DND-41 (cell line): ENCODE data around the gene ALDH1L2.

Experiments used
- ATAC-seq: fragments of 200-7000 bp; cut with Tn5 transposase; 3 replicates; pipeline ENCODE4 v1.9.1; 2021; ENCODE audit warnings: low read depth; ENCODE audit not compliant: insufficient read depth
- DNase-seq: peaks from one replicate; pipeline ENCODE4 v3.0.0-alpha.2; 2020
- H2AFZ ChIP-seq: 2 replicates; pipeline ENCODE4 v1.6.0; 2012; ENCODE audit warnings: low read depth, low read length
- H3K27ac ChIP-seq: 2 replicates; pipeline ENCODE4 v1.5.1; 2012; ENCODE audit warnings: low read length, inconsistent platforms
- H3K27me3 ChIP-seq: fragments of 200-600 bp; sonication (generic); 2 replicates; pipeline ENCODE4 v1.6.0; 2012; ENCODE audit warnings: low read length, mild to moderate bottlenecking, inconsistent platforms; ENCODE audit not compliant: insufficient read depth, poor library complexity
- H3K36me3 ChIP-seq: 2 replicates; pipeline ENCODE4 v1.5.1; 2012; ENCODE audit warnings: low read length, inconsistent platforms; ENCODE audit not compliant: insufficient read depth
- H3K4me1 ChIP-seq: 2 replicates; pipeline ENCODE4 v1.5.1; 2012; ENCODE audit warnings: mild to moderate bottlenecking, low read length; ENCODE audit not compliant: insufficient read depth
- H3K4me2 ChIP-seq: 2 replicates; pipeline ENCODE4 v1.6.0; 2012; ENCODE audit warnings: mild to moderate bottlenecking, moderate library complexity, low read length, inconsistent platforms; ENCODE audit not compliant: insufficient read depth
- H3K4me3 ChIP-seq, 2 experiments: fragments of 200-600 bp in 1 of 2; shearing (Covaris generic) in 1 of 2; 2 replicates each; pipeline ENCODE4 v1.5.1; 2012 to 2016; ENCODE audit warnings: inconsistent platforms in 2 of 2, low read length in 2 of 2, mild to moderate bottlenecking in 2 of 2, low read depth in 1 of 2, moderate library complexity in 1 of 2
- H3K79me2 ChIP-seq: 2 replicates; pipeline ENCODE4 v1.6.0; 2012; ENCODE audit warnings: low read length, inconsistent platforms; ENCODE audit not compliant: insufficient read depth
- H3K9ac ChIP-seq: 2 replicates; pipeline ENCODE4 v1.6.0; 2012; ENCODE audit warnings: low read depth, mild to moderate bottlenecking, inconsistent platforms, low read length, moderate library complexity
- H3K9me3 ChIP-seq: 2 replicates; pipeline ENCODE4 v1.5.1; 2012; ENCODE audit warnings: low read length, moderate library complexity, mild to moderate bottlenecking, inconsistent platforms; ENCODE audit not compliant: insufficient read depth, severe bottlenecking
- H4K20me1 ChIP-seq: 2 replicates; pipeline ENCODE4 v1.6.0; 2012; ENCODE audit warnings: low read length; ENCODE audit not compliant: insufficient read depth
- EZH2 ChIP-seq: IDR thresholded peaks from 3 replicates; pipeline ENCODE4 v1.6.1; 2012; ENCODE audit warnings: borderline replicate concordance, low read depth, mild to moderate bottlenecking, moderate library complexity, low read length, inconsistent platforms; ENCODE audit not compliant: severe bottlenecking
- TF ChIP-seq, protein P1 (sequence below): IDR thresholded peaks from 2 replicates; pipeline ENCODE4 v1.5.1; 2012; ENCODE audit warnings: borderline replicate concordance, low read length, moderate library complexity, mild to moderate bottlenecking; ENCODE audit not compliant: poor library complexity, severe bottlenecking; ENCODE audit errors: extremely low read depth

ALDH1L2 gene

DNA sequence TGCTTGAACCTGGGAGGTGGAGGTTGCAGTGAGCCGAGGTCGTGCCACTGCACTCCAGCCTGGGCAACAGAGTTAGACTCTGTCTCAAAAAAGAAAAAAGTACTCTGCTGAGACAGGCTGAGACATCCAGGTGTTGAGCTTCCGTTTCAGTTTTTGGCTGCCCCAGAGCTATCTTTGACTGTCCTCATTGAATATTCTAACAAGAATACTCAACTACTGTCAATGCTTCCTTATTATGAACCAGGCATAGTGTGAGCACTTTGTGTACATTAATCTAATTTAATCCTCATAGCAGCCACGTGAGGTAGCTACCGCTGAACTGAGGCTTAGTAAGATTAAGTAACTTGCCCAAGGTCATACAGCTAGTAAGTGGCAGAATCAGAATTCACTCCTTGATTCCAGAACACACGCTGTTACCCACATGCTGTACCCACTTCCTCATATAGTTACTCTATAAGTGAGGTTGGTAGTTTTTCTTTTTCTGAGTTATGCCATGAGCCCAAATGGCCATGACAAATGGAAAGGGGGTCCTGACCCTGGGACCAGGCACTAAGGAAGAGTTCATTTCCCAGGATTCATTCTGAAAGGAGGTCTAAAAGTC is 11.3 kb downstream of the ALDH1L2 start:
- H3K9me3 ChIP-seq = no peaks in the 10 kb centered on the region
- H3K4me1 ChIP-seq = no peaks in the 10 kb centered on the region
- H3K36me3 ChIP-seq = no peaks in the 10 kb centered on the region
- no peak overlapping the region for H3K9ac ChIP-seq
- no peak overlapping the region for H2AFZ ChIP-seq
- no peak overlapping the region for H3K4me2 ChIP-seq
- no peaks in the 10 kb centered on the region for H4K20me1 ChIP-seq
- no peak overlapping the region for H3K4me3 ChIP-seq
- no peak for ATAC-seq
- no peak overlapping the region for H3K27ac ChIP-seq
- no peaks in the 10 kb centered on the region for H3K79me2 ChIP-seq
- no peak for DNase-seq
- no peaks in the 10 kb centered on the region for H3K27me3 ChIP-seq
- TF ChIP-seq, protein P1, sequence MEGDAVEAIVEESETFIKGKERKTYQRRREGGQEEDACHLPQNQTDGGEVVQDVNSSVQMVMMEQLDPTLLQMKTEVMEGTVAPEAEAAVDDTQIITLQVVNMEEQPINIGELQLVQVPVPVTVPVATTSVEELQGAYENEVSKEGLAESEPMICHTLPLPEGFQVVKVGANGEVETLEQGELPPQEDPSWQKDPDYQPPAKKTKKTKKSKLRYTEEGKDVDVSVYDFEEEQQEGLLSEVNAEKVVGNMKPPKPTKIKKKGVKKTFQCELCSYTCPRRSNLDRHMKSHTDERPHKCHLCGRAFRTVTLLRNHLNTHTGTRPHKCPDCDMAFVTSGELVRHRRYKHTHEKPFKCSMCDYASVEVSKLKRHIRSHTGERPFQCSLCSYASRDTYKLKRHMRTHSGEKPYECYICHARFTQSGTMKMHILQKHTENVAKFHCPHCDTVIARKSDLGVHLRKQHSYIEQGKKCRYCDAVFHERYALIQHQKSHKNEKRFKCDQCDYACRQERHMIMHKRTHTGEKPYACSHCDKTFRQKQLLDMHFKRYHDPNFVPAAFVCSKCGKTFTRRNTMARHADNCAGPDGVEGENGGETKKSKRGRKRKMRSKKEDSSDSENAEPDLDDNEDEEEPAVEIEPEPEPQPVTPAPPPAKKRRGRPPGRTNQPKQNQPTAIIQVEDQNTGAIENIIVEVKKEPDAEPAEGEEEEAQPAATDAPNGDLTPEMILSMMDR = no peak
- TF ChIP-seq EZH2 = no peak

DNA sequence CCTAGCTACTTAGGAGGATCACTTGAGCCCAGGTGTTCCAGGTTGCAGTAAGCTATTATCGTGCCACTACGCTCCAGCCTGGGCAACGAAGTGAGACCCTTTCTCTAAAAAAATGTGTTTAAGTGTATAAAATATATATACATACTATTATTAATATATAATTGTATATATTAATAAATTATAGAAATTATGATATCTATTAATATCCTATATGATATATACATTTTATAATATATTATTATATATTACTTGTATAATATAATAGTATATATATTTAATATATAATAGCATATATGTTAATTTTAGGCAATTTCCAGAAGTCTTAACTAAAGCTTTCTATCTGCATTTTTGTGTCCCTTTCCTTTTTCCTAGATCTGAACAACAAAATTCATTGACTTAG is 12.3 kb downstream of the ALDH1L2 start:
- DNase-seq (no peak), ATAC-seq (no peak)
- Histone ChIP-seq H3K27me3 (no peaks in the 10 kb centered on the region), H2AFZ (no peak overlapping the region), H3K9ac (no peak overlapping the region), H3K27ac (no peak overlapping the region), H3K9me3 (no peaks in the 10 kb centered on the region), H4K20me1 (no peaks in the 10 kb centered on the region), H3K4me2 (no peak overlapping the region), H3K4me1 (no peaks in the 10 kb centered on the region), H3K36me3 (no peaks in the 10 kb centered on the region), H3K4me3 (no peak overlapping the region), H3K79me2 (no peaks in the 10 kb centered on the region)
- TF ChIP-seq EZH2 = no peak
- TF ChIP-seq, protein P1 = no peak

DNA sequence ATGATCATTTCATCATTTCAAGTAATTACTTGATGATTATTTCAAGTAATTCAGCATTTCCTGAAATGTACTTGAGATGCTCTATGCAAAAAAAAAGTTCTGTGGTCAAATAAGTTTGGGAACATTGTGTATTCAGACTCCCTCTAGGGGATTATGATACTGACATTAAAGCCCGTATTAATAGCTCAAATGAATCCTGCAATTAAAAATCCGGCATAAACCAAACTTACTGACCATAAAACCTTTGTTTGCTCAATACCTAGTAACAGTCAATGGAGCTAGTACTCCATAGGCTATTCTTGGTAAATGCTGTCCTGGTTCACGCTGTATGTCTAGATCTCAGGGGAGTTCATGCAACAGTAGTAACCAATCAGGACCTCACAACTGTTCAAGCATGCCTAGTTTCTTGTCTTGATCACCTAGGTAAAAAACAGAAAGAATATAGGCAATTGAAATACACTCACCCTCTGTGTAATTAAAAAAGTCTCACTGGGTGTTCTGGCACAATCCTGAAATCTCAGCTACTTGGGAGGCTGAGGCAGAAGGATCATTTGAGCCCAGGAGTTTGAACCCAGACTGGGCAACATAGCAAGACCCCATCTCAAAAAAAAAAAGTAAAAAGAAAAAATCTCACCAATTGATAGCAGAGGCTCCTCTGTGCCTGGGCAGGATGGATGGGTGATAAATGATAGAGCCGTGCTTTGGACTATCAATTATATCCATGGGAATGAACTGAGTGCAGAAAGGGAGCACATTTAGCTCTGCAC is 14.1 kb downstream of the ALDH1L2 start:
- H2AFZ ChIP-seq = no peak overlapping the region
- H3K4me3 ChIP-seq = no peak overlapping the region
- H4K20me1 ChIP-seq = no peaks in the 10 kb centered on the region
- TF ChIP-seq, protein P1 = no peak
- TF ChIP-seq EZH2 = no peak
- H3K27ac ChIP-seq = no peak overlapping the region
- ATAC-seq (no peak), DNase-seq (no peak)
- H3K27me3 ChIP-seq = no peaks in the 10 kb centered on the region
- no peaks in the 10 kb centered on the region for H3K9me3 ChIP-seq
- H3K9ac ChIP-seq = no peak overlapping the region
- no peaks in the 10 kb centered on the region for H3K79me2 ChIP-seq
- H3K36me3 ChIP-seq = no peaks in the 10 kb centered on the region
- H3K4me2 ChIP-seq = no peak overlapping the region
- no peaks in the 10 kb centered on the region for H3K4me1 ChIP-seq
